CD4-positive, alpha-beta T cell (primary cell): Measurements from ENCODE around the gene RALGPS1. TPM values are rescaled to one million over a fixed set of nuclear protein-coding genes. Genes with fewer than 3 reads are reported as not detected.

Experiments used
- ATAC-seq: fragments of 200-7000 bp; cut with Tn5 transposase; one replicate; pipeline ENCODE4 v1.10.0; 2022; ENCODE audit warnings: mild to moderate bottlenecking; ENCODE audit not compliant: poor library complexity
- CTCF ChIA-PET: fragments of 350-600 bp; sonication (Branson Sonifier 250); formaldehyde crosslinking; loops from one replicate; lab custom pipeline; 2021; ENCODE audit warnings: antibody characterized with exemption, inconsistent platforms; lab: Charles Lee
- POLR2A ChIA-PET: fragments of 350-600 bp; sonication (Branson Sonifier 250); formaldehyde crosslinking; loops from one replicate; lab custom pipeline; 2021; ENCODE audit warnings: antibody characterized with exemption, inconsistent platforms; lab: Charles Lee
- DNase-seq, 14 experiments: peaks; one replicate each; pipeline ENCODE4 v3.0.0-alpha.2; 2013 to 2020; ENCODE audit warnings: mixed read lengths in 2 of 14
- H3K27ac ChIP-seq, 2 donors: one replicate each; pipeline versions ENCODE4 v1.5.1 to v1.7.0; 2013; ENCODE audit warnings: low read length in 2 of 2, low read depth in 1 of 2, mild to moderate bottlenecking in 1 of 2
- H3K27me3 ChIP-seq, 2 experiments: 1 replicate in 1 of 2; 2 replicates in 1 of 2; pipeline versions ENCODE4 v1.6.1 to v1.7.0; 2013; ENCODE audit warnings: low read length in 2 of 2, control low read depth in 1 of 2, mild to moderate bottlenecking in 1 of 2, moderate library complexity in 1 of 2; ENCODE audit not compliant: insufficient read depth in 2 of 2, control insufficient read depth in 1 of 2
- H3K36me3 ChIP-seq: one replicate; pipeline ENCODE4 v1.6.1; 2013; ENCODE audit warnings: low read length, control low read depth; ENCODE audit not compliant: insufficient read depth
- H3K4me1 ChIP-seq: one replicate; pipeline ENCODE4 v1.6.1; 2013; ENCODE audit warnings: low read length, control low read depth; ENCODE audit not compliant: insufficient read depth
- H3K4me3 ChIP-seq: one replicate; pipeline ENCODE4 v1.5.1; 2013; ENCODE audit warnings: mild to moderate bottlenecking, low read length, moderate library complexity
- H3K9me3 ChIP-seq, 2 experiments: 1 replicate in 1 of 2; 2 replicates in 1 of 2; pipeline versions ENCODE4 v1.6.1 to v1.7.0; 2013; ENCODE audit warnings: low read length in 2 of 2, mild to moderate bottlenecking in 2 of 2, control low read depth in 1 of 2, moderate library complexity in 1 of 2; ENCODE audit not compliant: control insufficient read depth in 1 of 2, insufficient read depth in 1 of 2
- H3K27ac Mint-ChIP-seq: one replicate; pipeline ENCODE4 v1.8.0; 2020; ENCODE audit warnings: mixed read lengths
- H3K27me3 Mint-ChIP-seq: one replicate; pipeline ENCODE4 v1.8.0; 2021; ENCODE audit warnings: mixed read lengths
- H3K36me3 Mint-ChIP-seq: one replicate; pipeline ENCODE4 v1.8.0; 2021; ENCODE audit warnings: low read depth, mixed read lengths
- H3K4me1 Mint-ChIP-seq: one replicate; pipeline ENCODE4 v1.8.0; 2021; ENCODE audit warnings: low read depth, mixed read lengths
- H3K4me3 Mint-ChIP-seq: one replicate; pipeline ENCODE4 v1.8.0; 2020; ENCODE audit warnings: mild to moderate bottlenecking, mixed read lengths
- H3K9me3 Mint-ChIP-seq: one replicate; pipeline ENCODE4 v1.8.0; 2020; ENCODE audit warnings: mixed read lengths
- CTCF ChIP-seq: fragments of 200-600 bp; IDR thresholded peaks from one replicate; pipeline ENCODE4 v1.8.0; 2022; ENCODE audit warnings: antibody characterized with exemption, mild to moderate bottlenecking
- intact Hi-C, 2 experiments: fragments of 100-400 bp; cut with DNase I in 1 of 2; cut with micrococcal nuclease in 1 of 2; formaldehyde crosslinking; loops; one replicate each; pipeline versions ENCODE4 v1.15.1 to v1.9.0; 2023 to 2025; cut with DNase I, micrococcal nuclease
- total RNA-seq, 174 experiments: library from RNA in 2 of 174; stranded (reverse) in 2 of 174; gene quantifications; one replicate each; pipeline ENCODE4 v1.2.3 and lab custom pipeline; 2021 to 2026

RALGPS1 gene
- total RNA-seq, 2 experiments from 2014 or later, result 5.8 to 6.3 TPM

- intact Hi-C loops, result loop anchor here (1.0 to 5.0 kb wide), 4 partner anchors 19 to 402 kb away; no protein-coding TSS in a partner anchor
- peaks cover 57% of the 10 kb centered on the region for H3K4me1 ChIP-seq
- ChIA-PET POLR2A (interaction anchor here (0.7 to 2.9 kb wide), 8 partner anchors 19 to 401 kb away, joined by 3 to 27 read pairs (median 3); no protein-coding TSS in a partner anchor), CTCF (interaction anchor here (0.6 to 2.6 kb wide), 11 partner anchors 12 to 451 kb away, joined by 3 to 11 read pairs (median 3); no protein-coding TSS in a partner anchor)
- H3K36me3 ChIP-seq, result no peaks in the 10 kb centered on the region
- peaks cover 29 to 35% of the 10 kb centered on the region in 2 experiments for H3K27me3 ChIP-seq
- no peak for TF ChIP-seq CTCF
- H3K36me3 Mint-ChIP-seq, result peaks cover 11% of the 10 kb centered on the region
- H3K9me3 ChIP-seq, result peaks cover 4 to 8% of the 10 kb centered on the region in 2 experiments
- peak overlapping the region; percentile 12 for H3K4me3 ChIP-seq
- peaks cover 88% of the 10 kb centered on the region for H3K27me3 Mint-ChIP-seq
- DNase-seq (peak in 12 of 14 experiments; percentile 8 to 64 (median 30)), ATAC-seq (peak; percentile 55)
- peaks cover 3% of the 10 kb centered on the region for H3K9me3 Mint-ChIP-seq
- H3K27ac ChIP-seq, result no peak overlapping the region
- peak overlapping the region; percentile 80 for H3K27ac Mint-ChIP-seq
- peak overlapping the region; percentile 65 for H3K4me3 Mint-ChIP-seq
- peaks cover 59% of the 10 kb centered on the region for H3K4me1 Mint-ChIP-seq
Observed at GRCh38 chr9:126986506-126986951, 71.9 kb downstream of the RALGPS1 start.

- peaks cover 34 to 40% of the 10 kb centered on the region in 2 experiments for H3K27me3 ChIP-seq
- no peak overlapping the region for H3K4me3 ChIP-seq
- DNase-seq, result no peak
- no peak for TF ChIP-seq CTCF
- ChIA-PET CTCF (no interaction called here), POLR2A (interaction anchor here (0.6 kb wide), 1 partner anchor 16 kb away, joined by 3 read pairs; no protein-coding TSS in a partner anchor)
- H3K27me3 Mint-ChIP-seq, result peaks cover 88% of the 10 kb centered on the region
- peaks cover 59% of the 10 kb centered on the region for H3K4me1 Mint-ChIP-seq
- ATAC-seq, result no peak
- no peak overlapping the region for H3K4me3 Mint-ChIP-seq
- intact Hi-C loops, result loop anchor here in 1 of 2 experiments (5.0 kb wide), 2 partner anchors 58 to 398 kb away; no protein-coding TSS in a partner anchor
- H3K36me3 ChIP-seq, result no peaks in the 10 kb centered on the region
- H3K27ac ChIP-seq, result no peak overlapping the region
- no peak overlapping the region for H3K27ac Mint-ChIP-seq
- peaks cover 11% of the 10 kb centered on the region for H3K36me3 Mint-ChIP-seq
- peaks cover 53% of the 10 kb centered on the region for H3K4me1 ChIP-seq
- peaks cover 6% of the 10 kb centered on the region for H3K9me3 Mint-ChIP-seq
- peaks cover 0 to 6% of the 10 kb centered on the region in 2 experiments for H3K9me3 ChIP-seq
Observed at GRCh38 chr9:126988857-126989256, 74.3 kb downstream of the RALGPS1 start.

GRCh38 chr9:126989847-126990842 lies 75.6 kb downstream of the RALGPS1 start:
- H3K27me3 ChIP-seq, result peaks cover 34 to 37% of the 10 kb centered on the region in 2 experiments
- intact Hi-C loops, result loop anchor here in 1 of 2 experiments (5.0 kb wide), 2 partner anchors 57 to 397 kb away; no protein-coding TSS in a partner anchor
- H3K4me1 Mint-ChIP-seq, result peaks cover 46% of the 10 kb centered on the region

More at GRCh38 chr9:126989847-126990842, 75.6 kb downstream of the RALGPS1 start:
- no peak for TF ChIP-seq CTCF
- ChIA-PET CTCF (no interaction called here), POLR2A (no interaction called here)
- Histone ChIP-seq H3K9me3 (peaks cover 0 to 6% of the 10 kb centered on the region in 2 experiments), H3K27ac (no peak overlapping the region), H3K36me3 (no peaks in the 10 kb centered on the region), H3K4me3 (no peak overlapping the region), H3K4me1 (peaks cover 42% of the 10 kb centered on the region)
- DNase-seq, result no peak
- Mint-ChIP-seq H3K27me3 (peaks cover 76% of the 10 kb centered on the region), H3K4me3 (no peak overlapping the region), H3K36me3 (peaks cover 11% of the 10 kb centered on the region), H3K9me3 (peaks cover 6% of the 10 kb centered on the region), H3K27ac (no peak overlapping the region)
- no peak for ATAC-seq
